Tibial nerve (tissue), 4 donors: ENCODE results near the gene BAZ1A.

Experiments
- CTCF ChIP-seq, 5 experiments: fragments of 200-600 bp in 3 of 5; fragments of 450-650 bp in 2 of 5; sonication (generic) in 3 of 5; IDR thresholded peaks; one replicate each; pipeline ENCODE4 v1.5.1; 2016 to 2019; ENCODE audit warnings: antibody characterized with exemption in 5 of 5, mild to moderate bottlenecking in 3 of 5, moderate library complexity in 2 of 5
- EP300 ChIP-seq, 2 donors: sonication (generic); formaldehyde crosslinking; IDR thresholded peaks; one replicate each; pipeline ENCODE4 v1.6.1; 2017; ENCODE audit warnings: antibody characterized with exemption in 2 of 2, mild to moderate bottlenecking in 1 of 2
- POLR2A ChIP-seq, 2 donors: fragments of 450-650 bp; IDR thresholded peaks; one replicate each; pipeline ENCODE4 v1.6.1; 2017; ENCODE audit warnings: antibody characterized with exemption in 2 of 2, mild to moderate bottlenecking in 2 of 2, moderate library complexity in 2 of 2

- no peak for TF ChIP-seq CTCF (IDR thresholded peaks at IDR 0.05)
- no peak for TF ChIP-seq EP300 (IDR thresholded peaks at IDR 0.05)
- no peak for TF ChIP-seq POLR2A (IDR thresholded peaks at IDR 0.05)
Measured at GRCh38 chr14:34824826-34825225, 50.3 kb downstream of the BAZ1A start.
